Iris pigment epithelial cell (primary cell): ENCODE data around the gene CMTM8.
"Not testable (repeated sequence)": the region's sequence is repeated elsewhere in the genome, so short reads cannot be mapped to it uniquely, and the experiment has no call there.

Experiments
- DNase-seq: peaks from one replicate; pipeline ENCODE4 v3.0.0-alpha.2; 2011; ENCODE audit warnings: low read depth

The CMTM8 gene, protein sequence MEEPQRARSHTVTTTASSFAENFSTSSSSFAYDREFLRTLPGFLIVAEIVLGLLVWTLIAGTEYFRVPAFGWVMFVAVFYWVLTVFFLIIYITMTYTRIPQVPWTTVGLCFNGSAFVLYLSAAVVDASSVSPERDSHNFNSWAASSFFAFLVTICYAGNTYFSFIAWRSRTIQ

DNA sequence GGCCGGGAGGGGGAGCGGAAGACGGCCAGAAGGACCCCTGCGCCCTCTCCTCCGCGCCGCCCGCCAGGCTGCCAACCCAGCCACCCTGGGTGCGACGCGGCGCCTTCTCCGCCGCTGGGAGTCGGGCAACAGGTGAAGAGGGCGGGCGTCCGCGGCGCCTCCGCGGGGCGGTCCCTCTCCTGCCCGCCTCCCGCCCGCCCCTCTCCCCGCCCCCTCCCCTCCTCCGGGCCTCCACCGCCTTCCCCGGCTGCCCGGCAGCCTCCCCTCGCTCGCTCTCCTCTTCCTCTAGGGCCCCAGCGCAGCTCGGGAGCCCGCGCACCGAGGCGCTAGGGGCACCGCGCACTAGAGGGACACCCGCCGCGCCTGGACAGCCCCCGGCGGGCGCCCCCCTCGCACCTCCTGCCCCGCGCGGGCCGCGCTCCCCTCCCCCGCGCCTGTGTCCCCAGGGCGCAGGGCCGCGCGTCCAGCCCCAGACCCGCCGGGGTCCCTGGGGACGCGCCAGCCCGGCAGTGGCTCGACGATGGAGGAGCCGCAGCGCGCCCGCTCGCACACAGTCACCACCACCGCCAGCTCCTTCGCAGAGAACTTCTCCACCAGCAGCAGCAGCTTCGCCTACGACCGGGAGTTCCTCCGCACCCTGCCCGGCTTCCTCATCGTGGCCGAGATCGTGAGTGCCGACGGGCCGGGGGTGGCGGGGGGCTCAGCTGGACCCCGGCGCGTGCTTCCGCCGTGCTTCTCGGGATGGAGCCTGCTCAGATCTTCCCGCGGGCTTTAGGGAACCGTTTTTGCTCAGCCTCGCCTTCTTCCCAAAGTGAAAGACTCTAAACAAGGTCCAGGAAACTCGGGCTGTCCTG, at the start of gene CMTM8:
Gene CMTM8 (plus strand): TSS at position 228 of the 854 bp plus-strand sequence. CDS start 293 bp downstream, at position 521.
- peak; percentile 55 for DNase-seq

DNA sequence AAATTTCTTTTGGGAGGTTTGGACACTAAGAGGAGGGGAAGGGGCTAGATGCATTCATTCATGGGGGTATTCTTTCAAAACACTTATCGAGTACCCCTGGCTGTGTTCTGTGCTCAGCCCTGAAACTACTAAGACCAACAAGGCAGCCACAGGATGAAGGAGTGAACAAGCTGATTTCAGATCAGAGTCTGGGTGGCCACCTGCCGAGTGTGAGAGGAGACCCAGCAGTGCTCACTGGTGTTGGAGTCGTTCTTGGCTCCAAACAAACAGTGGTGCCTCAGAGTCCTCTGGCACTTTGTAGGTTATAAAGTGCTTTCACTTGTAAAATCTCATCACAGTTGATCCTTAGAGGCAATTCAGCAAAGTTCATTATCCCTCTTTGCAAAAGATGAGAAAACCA, 48.8 kb upstream of the CMTM8 start:
- DNase-seq: no peak

DNA sequence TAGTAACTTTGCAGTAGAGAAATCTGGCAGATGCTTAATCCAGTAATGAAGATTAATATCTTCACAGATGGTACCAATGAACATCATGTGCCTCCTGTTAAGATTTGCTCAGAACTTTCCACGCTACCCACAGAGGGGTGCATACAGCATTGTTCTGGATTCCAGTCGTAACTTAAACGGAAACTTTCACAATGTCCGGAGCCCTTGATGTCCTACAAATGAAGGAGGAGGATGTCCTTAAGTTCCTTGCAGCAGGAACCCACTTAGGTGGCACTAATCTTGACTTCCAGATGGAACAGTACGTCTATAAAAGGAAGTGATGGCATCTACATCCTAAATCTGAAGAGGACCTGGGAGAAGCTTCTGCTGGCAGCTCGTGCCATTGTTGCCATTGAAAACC, 47.9 kb upstream of the CMTM8 start:
- DNase-seq: not testable (repeated sequence)

DNA sequence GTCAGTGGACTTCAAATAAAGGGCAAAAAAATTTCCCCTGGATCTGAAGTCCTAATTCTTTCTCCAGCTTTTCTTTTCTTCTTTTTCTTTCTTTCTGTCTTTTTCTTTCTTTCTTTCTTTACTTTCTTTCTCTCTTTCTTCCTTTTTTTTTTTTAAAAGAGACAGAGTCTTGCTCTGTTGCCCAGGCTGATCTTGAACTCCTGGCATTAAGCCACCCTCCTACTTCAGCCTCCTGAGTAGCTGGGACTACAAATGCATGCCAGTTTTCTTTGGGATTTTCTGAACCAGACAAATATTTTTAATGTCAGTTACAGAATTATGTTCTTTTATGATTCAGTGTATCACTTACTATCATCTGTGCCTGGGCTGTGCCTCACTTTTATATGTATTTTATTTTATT, 45.4 kb upstream of the CMTM8 start:
- no peak for DNase-seq

DNA sequence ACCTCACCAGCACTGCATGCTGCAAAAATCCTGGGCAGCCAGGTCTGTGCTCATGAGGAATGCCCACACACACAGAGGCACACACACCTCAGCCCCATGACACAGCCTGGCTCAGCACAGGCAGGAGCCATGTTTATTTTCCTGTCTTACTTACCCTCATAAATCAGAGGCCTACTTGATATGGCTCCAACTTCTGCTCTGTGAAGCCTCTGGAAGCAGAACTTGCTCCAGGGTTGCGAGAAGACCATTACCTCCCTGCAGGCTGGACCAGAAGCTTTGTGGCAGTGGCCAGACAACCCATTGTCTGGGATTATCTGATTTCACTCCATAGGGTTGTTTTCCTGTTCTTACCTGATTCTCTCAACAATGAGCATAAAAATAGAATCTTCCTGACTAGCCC, 43.8 kb upstream of the CMTM8 start:
- DNase-seq: no peak

DNA sequence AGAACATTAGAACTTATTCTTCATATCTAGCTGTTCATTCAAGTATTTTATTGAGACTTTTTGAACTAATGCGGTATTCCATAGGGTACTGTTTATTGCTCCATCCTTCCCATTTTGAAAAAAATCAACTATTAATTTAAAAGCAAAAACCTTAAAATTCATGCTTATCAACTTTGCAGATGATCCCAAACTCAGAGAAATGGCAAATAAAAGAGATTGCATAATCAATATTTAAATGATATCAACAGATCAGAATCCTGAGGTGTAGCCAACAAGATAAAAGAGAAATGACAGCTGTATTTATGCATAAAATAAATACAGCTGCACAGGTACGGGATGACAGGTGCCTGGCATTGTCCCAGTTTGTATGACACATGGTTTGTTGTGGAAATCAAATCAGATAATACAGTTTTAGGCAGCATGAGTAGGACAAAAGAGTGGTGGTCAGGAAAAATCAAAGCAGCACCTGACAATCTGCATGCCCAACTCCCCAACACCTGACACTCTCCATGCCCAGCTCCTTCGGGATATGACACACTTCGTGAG, 42.4 kb upstream of the CMTM8 start:
- DNase-seq: no peak

DNA sequence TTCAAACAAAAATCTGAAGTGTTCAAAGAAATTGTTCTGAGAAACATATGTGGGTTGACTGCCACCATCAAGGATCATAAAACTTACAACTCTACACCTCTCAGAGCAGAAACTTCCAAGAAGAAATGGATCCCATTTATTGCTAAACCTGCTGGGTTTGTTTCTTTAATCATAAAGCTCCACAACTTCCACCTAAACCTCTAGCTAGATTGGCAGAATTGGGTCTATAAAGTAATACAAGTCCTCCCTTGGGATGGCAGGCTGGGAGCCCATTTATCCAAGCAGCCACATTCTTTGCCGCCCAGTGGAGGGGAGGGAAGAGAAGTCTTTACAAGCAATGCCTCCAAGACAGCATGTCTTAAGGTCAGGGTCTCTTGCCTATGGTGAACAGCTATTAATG, 40.5 kb upstream of the CMTM8 start:
- no peak for DNase-seq

DNA sequence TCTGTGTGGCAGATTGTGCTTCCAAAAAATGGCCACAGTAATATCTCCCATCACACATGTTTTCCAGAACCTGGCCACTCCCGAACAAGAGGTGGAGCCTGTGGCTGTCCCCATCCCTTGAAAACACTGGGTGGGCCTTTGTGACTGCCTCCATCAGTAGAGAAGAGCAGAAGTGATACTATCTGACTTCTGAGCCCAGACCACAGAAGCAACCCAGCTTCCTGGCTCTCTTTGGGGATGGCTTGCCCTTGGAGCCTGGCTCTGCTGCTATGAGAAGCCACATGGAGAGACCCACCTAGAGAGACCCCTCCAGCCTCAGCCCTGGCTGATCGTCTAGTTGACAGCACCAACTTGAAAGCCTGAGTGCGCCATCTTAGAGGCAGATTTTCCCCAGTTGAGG, 39.8 kb upstream of the CMTM8 start:
- DNase-seq: no peak

DNA sequence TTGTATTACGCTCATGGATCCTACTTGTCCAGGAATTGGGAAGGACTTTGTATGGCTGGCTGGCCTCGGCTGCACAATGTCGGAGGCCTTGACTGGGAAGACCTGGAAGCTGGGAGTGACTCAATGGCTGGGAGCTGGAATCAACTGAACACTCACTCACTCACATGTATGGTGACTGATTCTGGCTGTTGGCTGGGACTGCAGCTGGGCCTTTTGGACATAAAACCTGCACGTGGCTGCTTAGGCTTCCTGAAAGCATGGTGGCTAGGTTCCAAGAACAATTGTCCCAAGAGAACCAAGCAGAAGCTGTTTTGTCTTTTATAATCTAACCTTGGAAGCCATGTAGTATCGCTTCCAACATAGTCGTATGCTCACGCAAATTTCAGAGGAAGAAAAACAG, 38.0 kb upstream of the CMTM8 start:
- DNase-seq: no peak

DNA sequence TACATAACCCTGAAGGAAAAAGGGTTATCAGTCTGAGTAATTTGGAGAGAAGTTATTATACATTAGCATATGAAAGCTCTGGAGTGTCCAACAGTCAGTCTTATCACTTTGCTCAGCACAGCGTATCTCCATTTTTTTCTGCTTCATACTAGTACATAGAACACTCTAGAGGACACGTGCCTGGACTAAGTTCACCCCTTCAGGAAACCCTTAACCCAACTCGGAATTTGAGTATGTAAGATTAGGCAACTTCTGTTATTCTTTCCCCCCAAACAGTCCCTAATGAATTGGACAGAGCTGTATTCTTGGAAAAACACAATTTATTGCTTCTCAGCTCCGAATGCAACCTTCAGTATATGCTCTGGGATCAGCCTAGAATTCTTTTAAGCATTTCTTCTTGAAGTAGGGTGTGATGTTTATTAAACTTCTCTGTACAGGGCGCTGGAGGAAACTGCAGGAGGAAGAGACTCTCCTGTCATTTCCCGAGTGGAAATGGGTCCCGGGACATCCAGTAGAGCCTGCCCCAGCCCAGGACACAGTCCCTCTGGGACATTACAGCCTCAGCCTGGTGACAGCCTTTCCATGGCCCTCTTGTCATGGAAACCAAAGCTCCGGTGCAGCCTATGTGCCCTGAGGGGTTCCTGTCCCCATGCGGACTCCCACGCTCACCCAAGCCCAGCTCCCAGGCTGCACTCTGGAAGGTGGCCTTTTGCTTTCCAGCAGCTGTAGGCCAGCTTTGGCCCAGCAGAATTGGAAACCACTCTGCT, 37.3 kb upstream of the CMTM8 start:
- DNase-seq: no peak

DNA sequence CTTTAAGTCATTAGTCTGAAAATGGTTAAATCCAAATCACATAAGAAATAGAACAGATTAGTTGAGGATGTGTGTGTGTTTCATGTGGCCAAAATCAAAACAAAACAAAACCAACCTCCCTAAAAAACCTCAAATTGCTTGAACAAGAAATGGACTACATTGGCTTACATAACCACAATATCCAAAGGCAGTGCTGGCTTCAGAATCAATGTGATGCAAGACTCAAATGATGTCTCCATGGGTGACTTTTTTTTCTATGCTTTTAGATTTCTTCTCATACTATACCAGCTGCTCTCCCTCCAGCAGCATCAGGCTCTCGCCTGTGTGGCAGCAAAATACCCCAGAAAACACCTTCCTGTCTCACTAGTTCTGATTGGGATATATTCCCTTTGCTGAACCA, 36.0 kb upstream of the CMTM8 start:
- DNase-seq: no peak

DNA sequence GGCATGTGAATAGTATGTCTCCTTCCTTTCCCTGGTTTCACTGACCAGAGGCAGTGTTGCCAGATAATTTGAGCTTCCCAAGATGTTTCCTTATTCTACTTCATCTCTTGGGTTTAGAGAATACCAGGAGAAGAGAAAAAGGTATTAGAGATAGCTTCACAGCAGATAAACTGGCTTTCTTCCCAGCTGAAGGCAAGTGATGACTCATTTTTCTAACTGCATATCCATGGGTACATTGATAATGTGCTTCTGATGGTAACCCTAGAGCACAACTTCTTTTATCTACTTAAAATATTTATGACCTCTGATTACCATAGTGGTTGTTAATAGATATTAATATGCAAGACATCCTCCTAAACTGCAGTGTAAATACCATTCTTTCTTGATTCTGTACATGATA, 34.6 kb upstream of the CMTM8 start:
- peak; percentile 66 for DNase-seq

DNA sequence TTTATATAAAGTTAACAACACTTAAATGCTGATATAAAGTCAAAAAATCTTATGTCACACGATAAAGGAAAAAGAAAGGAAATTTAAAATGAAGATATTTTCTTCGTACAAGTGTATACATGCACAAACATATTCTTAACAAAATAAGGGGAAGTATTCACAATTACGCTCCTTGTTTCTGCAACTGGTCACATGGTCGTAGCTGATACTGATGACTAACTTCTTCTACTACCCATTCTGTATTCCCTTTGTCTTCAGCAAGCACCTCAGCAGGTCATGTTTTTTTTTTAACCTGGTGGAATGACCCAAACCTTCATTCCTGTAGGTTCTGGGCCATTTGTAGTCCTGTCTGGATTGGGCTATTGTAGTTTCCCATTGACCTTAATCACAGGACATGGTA, 30.0 kb upstream of the CMTM8 start:
- no peak for DNase-seq

DNA sequence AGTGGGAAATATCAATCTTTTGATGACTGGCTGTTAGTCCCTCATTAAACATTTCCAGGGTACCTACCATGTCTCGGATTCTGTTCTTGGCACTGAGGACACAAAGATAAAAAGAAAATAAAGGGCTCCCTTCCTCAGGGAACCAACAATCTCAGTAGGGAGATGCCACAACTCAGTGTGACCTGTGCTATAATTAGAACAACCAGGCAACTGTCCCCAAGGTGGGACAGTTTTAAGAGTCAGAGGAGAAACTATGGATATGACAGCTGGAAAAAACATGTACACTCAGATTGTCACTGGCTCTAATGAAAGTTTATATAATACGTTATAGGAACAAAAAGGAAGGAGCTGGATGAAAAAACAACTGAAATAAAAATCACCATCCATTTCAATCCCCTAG, 23.3 kb upstream of the CMTM8 start:
- DNase-seq: no peak

DNA sequence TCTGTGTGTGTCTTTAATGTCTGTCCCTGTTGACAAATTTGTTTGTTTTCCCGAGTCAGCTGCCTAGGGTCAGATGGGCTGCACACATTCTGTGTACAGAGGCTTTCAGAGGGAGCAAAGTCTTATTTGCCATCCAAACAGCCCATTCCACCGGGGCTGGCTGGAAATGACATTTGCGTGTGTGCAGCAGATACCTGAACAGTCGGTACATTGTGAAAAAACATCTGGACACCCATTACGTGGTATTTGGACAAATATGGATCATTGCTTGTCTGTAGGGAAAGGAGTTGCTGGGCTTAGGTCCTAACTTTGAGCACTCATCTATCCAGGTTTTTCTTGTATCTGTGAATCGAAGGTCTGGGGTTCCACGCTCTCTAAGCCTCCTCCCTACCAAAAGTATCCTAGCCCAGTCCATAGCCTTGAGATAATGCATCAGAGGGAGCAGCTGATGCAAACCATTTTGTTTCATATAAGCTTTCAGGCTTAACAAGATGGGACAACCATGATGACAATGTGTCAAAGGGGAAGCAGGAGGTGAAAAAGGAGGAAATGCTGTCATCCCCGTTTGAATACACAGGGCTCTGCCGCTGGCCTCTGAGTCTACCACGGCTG, 22.2 kb upstream of the CMTM8 start:
- DNase-seq: no peak

DNA sequence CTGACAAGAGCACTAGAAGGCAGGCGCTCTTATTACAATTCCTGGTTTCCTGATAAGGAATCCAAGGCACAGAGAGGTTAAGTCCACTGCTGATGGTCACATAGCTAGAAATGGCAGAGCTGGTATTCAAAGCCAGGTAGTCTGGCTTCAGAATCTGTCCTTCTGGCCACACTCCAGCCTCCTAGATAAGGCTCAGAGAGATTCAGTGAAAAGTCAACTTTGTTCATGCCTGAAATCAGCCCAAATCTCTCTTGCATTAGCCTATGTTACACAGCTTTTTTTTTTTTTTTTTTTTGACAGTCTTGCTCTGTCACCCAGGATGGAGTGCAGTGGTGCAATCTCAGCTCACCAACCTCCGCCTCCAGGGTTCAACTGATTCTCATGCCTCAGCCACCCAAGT, 21.1 kb upstream of the CMTM8 start:
- no peak for DNase-seq

DNA sequence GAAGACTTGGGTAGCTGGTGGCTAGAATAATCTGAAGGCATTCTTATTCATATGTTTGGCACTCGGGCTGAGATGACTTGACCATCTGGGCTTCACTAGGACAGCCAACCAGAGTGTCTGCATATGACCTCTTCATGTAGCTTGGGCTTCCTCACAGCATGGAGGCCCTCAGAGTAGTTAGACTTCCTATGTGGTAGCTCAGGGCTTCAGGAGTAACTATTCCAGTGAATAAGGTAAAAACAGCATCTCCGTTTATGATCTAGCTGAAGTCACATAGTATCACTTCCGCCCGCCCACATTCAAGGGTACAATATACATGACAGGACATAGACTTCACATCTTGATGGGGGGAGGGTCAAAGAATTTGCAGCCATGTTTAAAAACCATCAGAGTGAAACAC, 18.9 kb upstream of the CMTM8 start:
- DNase-seq: no peak

DNA sequence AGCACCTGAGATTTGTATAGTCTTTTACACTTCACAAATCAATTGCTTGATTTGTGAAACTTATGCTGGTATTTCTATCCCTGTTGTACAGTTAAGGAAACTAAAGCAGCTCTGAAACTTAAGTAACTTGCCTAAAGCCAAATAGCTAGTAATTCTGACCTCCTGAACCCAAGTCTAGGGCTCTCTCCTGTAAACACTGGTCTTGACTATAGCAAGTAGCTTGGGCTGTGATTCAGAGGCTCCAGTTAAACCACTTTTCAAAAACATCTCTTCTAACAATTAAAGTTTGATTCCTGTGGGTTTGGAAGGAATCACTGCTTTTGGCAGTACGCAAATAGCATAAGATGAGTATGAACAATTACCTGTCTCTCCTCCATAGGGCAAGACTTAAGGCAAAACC, 18.5 kb upstream of the CMTM8 start:
- DNase-seq: peak; percentile 91

DNA sequence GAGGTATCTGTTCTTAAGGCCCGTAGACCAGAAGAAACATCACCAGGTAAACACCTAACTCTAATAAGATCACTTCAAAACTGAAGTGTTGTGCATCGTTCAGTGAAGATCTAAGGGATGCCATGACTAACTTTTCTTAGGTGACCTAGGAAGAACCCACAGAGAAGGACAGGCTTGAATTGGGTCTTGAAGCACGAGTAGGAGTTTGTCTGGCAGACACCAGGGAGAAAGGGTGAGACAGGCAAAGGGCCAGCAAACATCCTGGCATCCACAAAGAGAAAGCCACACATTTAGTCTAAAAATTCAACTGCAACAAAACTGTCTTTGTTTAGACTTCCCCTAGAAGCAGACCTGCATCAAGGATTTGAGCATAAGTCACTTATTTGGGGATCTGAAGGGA, 15.5 kb upstream of the CMTM8 start:
- no peak for DNase-seq

DNA sequence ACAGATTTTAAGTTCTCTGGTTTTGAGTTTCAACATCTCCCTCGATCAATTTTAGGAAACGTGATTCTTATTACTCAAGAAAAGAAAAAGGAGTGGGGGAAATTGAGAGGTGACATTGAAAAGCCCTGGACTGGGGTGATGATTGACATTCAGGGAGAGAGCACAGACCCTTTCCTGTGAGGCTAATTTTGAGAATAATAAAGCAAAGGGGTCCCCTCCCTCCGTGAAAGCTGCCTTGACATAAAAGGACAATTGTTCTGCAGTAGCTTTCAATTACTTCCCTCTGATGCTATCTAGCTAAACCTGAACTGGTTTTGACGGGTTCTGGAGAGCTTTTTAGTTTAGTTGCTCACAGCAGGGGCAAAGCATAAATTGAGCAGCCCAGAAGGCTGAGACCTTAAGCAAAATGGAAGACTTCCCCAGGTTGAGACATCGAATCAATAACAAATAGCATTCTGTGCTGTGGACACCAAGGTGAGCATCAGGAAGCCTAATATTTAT, 14.4 kb upstream of the CMTM8 start:
- no peak for DNase-seq

DNA sequence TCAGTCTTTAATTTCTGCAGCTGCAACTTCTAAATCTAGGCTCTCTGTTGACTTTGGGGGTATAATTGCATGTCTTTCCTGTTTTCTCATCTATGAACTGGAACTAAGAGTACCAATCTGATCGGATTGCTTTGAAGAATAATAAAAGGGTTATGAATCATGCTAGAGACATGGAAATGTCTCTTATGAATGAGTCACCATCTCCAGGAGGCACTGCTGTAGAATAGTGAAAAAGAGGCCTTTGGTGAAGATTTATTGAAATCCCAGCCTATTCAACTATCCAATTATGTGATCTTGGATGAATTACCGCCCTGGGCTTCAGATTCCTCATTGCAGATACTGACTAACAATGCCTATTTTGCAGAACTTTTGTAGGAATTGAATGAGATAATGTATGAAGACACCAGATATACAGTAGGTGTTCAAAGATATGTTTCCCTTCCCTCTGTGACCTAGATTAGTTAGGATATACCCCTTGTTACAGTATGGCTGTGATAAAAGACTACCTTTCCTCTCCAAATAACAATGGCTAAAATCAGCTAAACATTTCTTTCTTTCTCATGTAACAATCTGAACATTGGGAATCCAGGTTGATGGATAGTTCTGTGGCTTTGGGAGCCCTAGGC, 11.5 kb upstream of the CMTM8 start:
- peak; percentile 85 for DNase-seq

DNA sequence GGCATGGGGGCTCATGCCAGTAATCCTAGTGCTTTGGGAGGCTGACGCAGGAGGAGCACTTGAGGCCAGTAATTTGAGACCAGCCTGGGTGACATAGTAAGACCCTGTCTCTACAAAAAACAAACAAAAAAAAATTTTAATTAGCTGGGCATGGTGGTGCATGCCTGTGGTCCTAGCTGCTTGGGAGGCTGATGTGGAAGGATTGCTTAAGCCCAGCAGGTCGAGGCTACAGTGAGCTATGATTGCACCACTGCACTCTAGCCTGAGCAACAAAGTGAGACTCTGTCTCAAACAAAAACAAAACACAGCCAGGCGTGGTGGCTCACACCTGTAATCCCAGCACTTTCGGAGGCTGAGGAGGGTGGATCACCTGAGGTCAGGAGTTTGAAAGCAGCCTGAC, 9.7 kb upstream of the CMTM8 start:
- DNase-seq: peak; percentile 49
